Measurements from ENCODE around the gene RAD51. TPM values are rescaled to one million over a fixed set of nuclear protein-coding genes. Genes with fewer than 3 reads are reported as not detected.

RAD51 gene
- total RNA-seq, 1 donor from 2014 or later = 13.2 TPM

DNA sequence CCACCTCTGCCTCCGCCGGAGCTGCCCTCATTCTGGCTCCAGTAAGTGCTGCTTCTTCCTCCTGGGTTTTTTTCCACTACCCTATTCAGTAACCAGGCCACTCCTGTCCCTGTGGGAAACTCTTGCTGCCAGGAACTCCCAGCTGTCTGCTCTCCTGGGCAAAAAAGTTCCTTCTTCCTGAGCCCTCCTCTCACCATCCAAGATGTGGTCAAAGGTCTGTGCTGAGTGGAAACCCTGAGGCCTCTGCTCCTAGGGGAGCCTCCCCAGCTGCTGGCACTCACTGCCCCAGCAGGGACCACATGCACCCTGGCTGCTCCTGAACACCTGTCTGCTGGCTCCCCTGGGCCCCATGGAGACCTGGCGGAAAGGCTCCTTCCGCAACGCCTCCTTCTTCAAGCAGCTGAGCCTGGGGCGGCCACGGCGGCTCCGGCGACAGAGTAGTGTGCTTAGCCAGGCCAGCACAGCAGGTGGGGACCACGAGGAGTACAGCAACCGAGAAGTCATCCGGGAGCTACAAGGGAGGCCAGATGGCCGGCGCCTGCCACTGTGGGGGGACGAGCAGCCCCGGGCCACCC, 75.3 kb downstream of the RAD51 start:
- Mint-ChIP-seq H3K27ac (no peak overlapping the region), H3K27me3 (no peaks in the 10 kb centered on the region), H3K4me3 (ENCODE audit: low read depth) (no peak overlapping the region), H3K9me3 (ENCODE audit: low read depth) (no peaks in the 10 kb centered on the region), H3K36me3 (ENCODE audit: insufficient read depth) (peaks cover 5% of the 10 kb centered on the region), H3K4me1 (ENCODE audit: low read depth) (peaks cover 4% of the 10 kb centered on the region)
- TF ChIP-seq, protein P1, sequence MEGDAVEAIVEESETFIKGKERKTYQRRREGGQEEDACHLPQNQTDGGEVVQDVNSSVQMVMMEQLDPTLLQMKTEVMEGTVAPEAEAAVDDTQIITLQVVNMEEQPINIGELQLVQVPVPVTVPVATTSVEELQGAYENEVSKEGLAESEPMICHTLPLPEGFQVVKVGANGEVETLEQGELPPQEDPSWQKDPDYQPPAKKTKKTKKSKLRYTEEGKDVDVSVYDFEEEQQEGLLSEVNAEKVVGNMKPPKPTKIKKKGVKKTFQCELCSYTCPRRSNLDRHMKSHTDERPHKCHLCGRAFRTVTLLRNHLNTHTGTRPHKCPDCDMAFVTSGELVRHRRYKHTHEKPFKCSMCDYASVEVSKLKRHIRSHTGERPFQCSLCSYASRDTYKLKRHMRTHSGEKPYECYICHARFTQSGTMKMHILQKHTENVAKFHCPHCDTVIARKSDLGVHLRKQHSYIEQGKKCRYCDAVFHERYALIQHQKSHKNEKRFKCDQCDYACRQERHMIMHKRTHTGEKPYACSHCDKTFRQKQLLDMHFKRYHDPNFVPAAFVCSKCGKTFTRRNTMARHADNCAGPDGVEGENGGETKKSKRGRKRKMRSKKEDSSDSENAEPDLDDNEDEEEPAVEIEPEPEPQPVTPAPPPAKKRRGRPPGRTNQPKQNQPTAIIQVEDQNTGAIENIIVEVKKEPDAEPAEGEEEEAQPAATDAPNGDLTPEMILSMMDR (IDR thresholded peaks at IDR 0.05; ENCODE audit: unreplicated experiment) = no peak
- DNase-seq (ENCODE audit: low spot score, unreplicated experiment) = no peak

DNA sequence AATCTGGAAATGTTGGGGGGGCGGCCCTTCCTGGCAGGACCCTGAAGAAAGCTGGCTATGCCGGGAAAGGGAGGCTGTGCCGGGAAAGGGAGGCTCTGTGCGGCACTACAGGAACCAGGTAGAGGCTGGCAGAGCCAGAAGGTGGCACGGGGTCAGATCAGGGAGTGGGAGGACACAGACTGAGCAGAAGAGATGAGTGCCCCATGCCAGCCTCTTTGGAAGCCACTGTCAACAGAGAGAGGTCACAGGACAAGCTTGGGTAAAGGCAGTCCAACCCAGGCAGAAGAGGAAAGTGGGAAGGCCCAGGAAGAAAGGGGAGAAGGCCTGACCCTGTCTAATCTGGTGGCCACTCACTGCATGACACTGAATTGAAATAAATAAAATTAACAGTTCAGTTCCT, 76.3 kb downstream of the RAD51 start:
- Mint-ChIP-seq H3K27me3 (no peaks in the 10 kb centered on the region), H3K36me3 (ENCODE audit: insufficient read depth) (peaks cover 5% of the 10 kb centered on the region)

DNA sequence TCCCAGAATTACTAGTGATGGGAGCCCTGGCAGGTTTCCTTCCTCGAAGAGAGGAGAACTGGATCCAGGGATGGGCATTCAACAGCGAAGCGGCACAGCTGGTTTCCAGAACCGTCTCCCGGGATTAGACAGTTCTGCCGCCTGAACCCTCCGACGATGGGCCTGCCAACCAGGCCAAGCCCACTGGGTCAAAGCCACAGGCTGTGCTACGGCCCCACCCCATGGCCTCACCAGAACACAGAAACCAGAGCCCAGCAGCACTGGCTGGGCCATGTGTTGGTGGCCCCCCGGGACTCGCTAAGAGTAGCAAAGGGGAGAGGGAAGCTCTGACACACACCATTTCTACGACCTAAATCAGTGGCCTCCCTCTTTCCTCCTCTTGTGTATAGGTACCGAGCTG, 77.0 kb downstream of the RAD51 start:
- TF ChIP-seq, protein P1 (IDR thresholded peaks at IDR 0.05; ENCODE audit: unreplicated experiment) = no peak
- H3K4me3 Mint-ChIP-seq (ENCODE audit: low read depth) = no peak overlapping the region
- H3K4me1 Mint-ChIP-seq (ENCODE audit: low read depth) = no peaks in the 10 kb centered on the region
- no peaks in the 10 kb centered on the region for H3K27me3 Mint-ChIP-seq
- H3K27ac Mint-ChIP-seq = no peak overlapping the region
- H3K9me3 Mint-ChIP-seq (ENCODE audit: low read depth) = no peaks in the 10 kb centered on the region
- H3K36me3 Mint-ChIP-seq (ENCODE audit: insufficient read depth) = peaks cover 8% of the 10 kb centered on the region
- no peak for DNase-seq (ENCODE audit: low spot score, unreplicated experiment)

More for the DNA sequence above, 76.3 kb downstream of the RAD51 start:
- Mint-ChIP-seq H3K4me3 (ENCODE audit: low read depth) (no peak overlapping the region), H3K27ac (no peak overlapping the region), H3K9me3 (ENCODE audit: low read depth) (no peaks in the 10 kb centered on the region), H3K4me1 (ENCODE audit: low read depth) (no peaks in the 10 kb centered on the region)
- TF ChIP-seq, protein P1 (IDR thresholded peaks at IDR 0.05; ENCODE audit: unreplicated experiment) = no peak
- DNase-seq (ENCODE audit: low spot score, unreplicated experiment) = no peak

DNA sequence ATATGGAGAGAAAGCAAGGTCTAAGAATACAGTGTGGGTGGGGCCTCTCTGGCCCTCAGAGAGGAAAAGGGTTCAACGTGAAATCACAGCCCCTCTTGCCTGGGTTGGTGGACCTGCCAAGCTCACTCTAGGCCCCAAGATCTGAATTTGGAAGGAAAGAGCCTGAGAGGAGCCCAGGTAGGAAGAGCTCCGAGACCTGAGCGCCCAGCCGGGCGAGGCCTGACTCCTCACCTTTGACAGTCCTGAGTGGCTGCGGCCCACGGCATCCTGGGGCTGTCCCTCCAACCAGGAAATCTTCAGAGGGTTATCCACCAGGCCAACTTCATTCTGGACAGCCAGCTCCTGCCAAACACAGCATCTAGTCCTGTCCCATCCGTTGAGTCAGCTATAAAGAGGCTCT, 78.5 kb downstream of the RAD51 start:
- H3K27ac Mint-ChIP-seq = no peak overlapping the region
- H3K9me3 Mint-ChIP-seq (ENCODE audit: low read depth) = no peaks in the 10 kb centered on the region
- TF ChIP-seq, protein P1 (IDR thresholded peaks at IDR 0.05; ENCODE audit: unreplicated experiment) = no peak
- H3K27me3 Mint-ChIP-seq = no peaks in the 10 kb centered on the region
- H3K4me1 Mint-ChIP-seq (ENCODE audit: low read depth) = no peaks in the 10 kb centered on the region
- no peak overlapping the region for H3K4me3 Mint-ChIP-seq (ENCODE audit: low read depth)
- DNase-seq (ENCODE audit: low spot score, unreplicated experiment) = no peak
- peaks cover 9% of the 10 kb centered on the region for H3K36me3 Mint-ChIP-seq (ENCODE audit: insufficient read depth)

DNA sequence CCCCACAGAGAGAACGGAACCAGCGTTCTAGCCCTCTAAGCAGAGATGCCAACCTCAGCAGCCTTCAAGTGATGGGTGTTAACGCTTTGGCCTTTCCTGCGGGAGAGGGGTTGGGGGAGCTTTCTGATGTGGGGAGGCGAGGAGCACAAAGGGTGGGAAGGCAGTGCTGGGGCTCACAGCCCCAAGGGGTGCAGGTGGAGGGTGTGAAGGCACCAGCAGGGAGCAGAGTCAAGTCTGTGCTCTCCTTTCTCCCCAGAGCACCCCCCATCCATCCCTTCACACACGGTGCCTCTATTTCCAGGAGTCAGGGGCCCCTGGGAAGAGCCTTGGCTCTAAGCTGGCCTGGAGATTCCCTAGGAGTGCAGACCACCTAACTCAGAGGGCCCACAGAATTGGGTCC, 78.9 kb downstream of the RAD51 start:
- H3K4me3 Mint-ChIP-seq (ENCODE audit: low read depth) = no peak overlapping the region
- H3K4me1 Mint-ChIP-seq (ENCODE audit: low read depth) = no peaks in the 10 kb centered on the region
- H3K36me3 Mint-ChIP-seq (ENCODE audit: insufficient read depth) = peaks cover 9% of the 10 kb centered on the region
- DNase-seq (ENCODE audit: low spot score, unreplicated experiment) = no peak
- no peaks in the 10 kb centered on the region for H3K27me3 Mint-ChIP-seq
- TF ChIP-seq, protein P1 (IDR thresholded peaks at IDR 0.05; ENCODE audit: unreplicated experiment) = no peak
- no peaks in the 10 kb centered on the region for H3K9me3 Mint-ChIP-seq (ENCODE audit: low read depth)
- H3K27ac Mint-ChIP-seq = no peak overlapping the region
